ENCODE results near the gene CXCL16.

GRCh38 chr17:4782652-4783051 is 42.9 kb upstream of the CXCL16 start:
- TF ChIP-seq CTCF (conservative IDR thresholded peaks at IDR 0.05; ENCODE audit: low read length) = no peak
- TF ChIP-seq EZH2phosphoT487 (IDR thresholded peaks at IDR 0.05; ENCODE audit: borderline replicate concordance) = no peak

Measured in Loucy (cell line).